Glomerular visceral epithelial cell (primary cell): ENCODE data around the gene CPA3.
A peak's percentile ranks its signal among the peaks of the same experiment; 100 is the strongest.

Source experiments
- DNase-seq: peaks from one replicate; pipeline ENCODE4 v3.0.0-alpha.2; 2016; ENCODE audit errors: extremely low spot score

CPA3 gene

DNA sequence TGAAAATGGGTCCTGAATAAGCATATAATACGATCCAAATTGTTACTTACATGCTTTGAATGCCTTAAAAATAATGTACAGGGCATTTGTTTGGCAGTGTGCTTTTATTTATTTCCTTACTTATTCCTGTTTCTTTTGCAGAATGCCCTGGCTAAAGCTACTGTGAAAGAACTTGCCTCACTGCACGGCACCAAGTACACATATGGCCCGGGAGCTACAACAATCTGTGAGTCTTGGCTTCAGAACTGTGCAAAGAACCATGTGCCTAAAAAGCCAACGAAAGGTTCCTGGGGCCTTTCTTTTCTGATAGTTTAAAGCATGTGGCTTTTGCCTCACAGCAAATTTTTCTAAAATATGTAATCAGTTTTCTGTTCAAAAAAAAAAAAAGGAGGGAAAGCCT lies 7.8 kb upstream of the CPA3 start:
- DNase-seq = no peak

DNA sequence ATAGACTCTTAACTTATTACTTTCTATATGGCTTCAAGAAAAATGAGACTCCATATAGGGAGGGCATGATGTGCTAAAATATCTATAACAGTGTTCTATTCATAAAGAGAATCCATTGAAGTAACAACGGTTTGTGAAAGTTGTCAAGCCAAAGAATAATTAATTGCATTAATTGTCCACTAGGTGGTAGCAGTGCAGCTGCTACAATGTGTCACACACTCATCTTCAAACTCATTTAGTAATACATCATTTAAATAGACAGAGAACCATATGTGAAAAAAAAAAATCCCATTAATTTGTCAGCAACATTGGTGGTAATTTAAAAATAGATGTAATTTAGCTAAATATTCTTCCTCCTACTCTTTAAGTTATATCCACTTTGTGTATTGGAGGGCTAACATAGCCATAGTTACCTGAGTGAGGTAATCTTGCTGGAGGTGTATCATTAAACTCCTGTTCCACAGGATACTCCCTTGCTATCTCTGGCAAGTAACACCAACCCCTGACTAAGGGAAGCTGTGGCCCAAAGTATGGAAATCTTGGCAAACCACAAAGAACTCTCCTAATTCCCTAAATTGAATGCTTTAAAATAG lies 3.7 kb upstream of the CPA3 start:
- DNase-seq = peak; percentile 44

DNA sequence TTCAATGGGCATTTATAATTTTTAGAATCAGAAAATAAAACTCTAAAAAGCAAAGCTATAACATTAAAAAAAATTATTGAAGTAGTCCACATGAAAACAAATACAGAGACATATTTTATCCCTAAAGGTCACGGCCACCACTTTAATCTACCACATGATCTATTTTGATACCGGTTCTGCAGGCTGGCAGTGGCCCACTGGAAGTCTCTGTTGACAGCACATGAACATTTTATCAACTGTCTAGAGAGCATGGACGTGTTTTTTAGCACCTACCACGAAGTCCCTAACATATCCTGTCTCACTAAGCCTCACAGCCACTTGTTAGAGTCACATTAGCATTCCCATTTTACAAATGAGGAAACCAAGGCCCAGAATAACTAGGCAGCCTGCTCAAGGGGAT lies 1.8 kb upstream of the CPA3 start:
- DNase-seq = no peak

DNA sequence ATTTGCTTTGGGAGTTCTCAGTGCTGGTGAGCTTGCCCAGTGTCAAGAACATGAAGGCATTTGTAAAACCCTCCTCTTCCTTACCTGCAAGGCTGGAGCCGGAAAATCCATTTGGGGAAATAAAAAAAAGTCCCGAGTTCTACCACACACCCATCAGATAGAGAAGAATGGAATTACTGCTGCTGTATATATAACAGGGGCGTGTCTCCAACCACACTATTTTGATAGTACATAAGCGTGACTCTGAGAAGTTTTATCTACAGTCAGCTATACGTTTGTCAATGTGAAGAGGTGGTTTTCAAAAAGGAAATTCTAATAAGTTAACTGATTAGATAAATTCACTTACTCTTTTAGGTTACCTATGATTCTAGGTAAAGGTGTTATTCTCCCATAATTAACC lies 1.3 kb upstream of the CPA3 start:
- no peak for DNase-seq

DNA sequence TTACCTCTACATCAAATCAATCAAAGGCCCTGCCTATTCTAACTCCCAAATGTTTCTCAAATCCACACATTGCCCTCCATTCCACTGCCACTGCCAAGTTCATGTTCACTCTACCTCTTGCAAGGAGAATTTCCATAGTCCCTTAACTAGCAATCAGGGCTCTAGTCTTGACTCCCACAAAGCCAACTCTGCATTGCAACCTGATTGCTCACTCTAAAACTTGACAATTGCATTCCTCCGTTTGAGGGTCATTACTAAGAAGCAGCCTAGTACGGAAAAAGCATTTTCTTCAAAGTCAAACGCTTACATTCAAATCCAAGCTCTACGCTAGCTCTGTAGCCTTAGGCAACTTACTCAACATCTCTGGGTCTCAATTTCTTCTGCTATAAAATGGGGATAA lies 1.2 kb downstream of the CPA3 start:
- DNase-seq = peak; percentile 43

DNA sequence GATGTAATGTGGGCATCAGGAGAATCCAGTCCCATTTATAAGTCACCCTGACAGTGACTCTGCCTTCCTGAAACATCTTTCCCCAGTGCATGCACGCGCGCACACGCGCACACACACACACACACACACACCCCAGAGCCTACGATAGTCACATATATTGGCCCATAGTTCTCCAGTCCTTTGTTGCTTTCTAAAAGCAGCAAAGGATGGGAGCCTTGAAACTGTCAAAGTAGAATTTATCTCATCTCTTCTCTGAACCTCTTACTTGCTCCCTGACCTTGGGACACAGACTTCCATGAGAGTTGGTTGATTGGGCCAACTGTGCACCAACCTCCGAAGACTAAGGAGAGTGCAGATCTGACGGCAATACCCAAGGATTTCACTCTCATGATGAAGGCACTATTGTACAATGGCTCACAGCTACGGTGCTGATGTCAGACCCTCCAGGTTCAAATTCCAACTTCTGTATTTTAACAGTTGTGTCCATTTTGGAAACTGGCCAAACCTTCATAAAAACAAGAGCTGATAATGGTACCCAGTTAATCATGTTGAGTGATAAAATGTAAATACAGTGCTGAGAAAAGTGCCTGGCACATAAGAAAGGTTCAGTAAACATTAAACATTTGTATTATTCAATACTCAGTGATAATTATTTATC lies 8.3 kb downstream of the CPA3 start:
- no peak for DNase-seq

DNA sequence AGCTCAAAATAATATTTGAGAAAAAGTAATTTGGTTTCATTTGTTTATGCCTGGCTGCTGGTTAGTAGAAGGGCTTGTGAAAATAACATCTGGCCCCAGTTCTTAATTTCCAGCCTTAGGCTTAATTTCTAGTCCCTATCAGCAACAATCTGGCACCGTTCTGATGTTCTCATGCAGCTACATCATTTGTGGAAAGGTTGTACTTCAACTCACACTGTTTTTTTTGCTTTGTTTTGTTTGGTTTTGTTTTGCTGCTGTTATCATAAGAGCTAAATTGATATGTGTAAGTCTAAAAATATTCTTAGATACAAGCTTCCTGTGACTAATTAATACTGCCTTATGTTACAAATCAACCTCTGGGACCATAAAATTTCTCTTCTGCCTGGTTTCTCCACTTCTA lies 8.9 kb downstream of the CPA3 start:
- no peak for DNase-seq

DNA sequence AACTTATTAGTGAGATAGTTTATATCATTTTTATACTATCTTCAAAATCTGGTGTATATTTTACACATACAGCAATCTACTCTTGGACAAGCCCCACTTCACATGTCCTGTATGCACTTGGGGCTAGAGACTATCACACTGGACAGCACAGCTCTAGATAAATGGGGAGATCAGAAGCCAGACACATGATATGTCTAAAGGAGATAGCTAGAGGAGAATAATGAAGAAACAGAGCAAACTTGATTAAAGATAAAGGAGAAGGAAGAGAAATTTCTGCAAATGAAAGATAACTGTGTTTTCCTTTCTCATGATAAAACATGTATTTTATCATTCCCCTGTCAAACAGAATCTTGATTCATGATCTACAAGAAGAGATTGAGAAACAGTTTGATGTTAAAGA lies 13.0 kb downstream of the CPA3 start:
- no peak for DNase-seq

DNA sequence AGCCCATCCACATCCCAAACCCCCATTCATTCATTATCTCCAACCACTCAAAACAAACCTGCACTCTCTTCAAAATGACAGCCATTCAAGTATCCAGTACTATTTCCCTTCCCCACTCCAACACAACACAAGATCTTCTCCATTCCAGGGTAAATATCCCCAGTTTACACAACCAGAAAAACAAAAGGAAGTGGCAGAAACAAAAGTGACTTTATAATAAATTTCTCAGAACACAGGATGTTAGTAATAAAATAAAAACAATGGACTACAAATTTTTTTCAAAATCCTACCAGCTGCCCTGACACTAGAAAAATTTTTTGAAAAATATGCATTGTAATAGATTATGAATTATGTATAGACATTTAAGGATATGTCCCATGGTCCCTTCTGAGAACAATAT lies 14.2 kb downstream of the CPA3 start:
- no peak for DNase-seq

DNA sequence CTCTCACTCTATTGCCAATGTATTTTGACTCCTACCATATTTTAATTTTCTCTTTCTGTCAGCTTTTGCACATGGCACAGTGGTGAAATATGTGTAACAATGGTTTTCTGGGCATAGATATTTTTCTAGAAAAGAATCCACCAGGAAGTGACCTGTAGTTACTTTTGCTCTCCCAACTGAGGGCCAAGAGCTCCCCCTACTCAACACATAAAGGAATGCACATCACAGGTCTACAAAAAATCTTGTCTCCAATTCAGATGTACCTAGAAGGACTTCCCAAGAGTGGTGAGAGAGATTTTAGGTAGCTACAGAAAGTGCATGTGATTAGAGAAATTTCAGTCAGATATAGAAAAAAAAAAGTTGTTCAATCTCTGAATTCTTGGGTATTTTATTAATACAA lies 15.6 kb downstream of the CPA3 start:
- DNase-seq = peak; percentile 20

DNA sequence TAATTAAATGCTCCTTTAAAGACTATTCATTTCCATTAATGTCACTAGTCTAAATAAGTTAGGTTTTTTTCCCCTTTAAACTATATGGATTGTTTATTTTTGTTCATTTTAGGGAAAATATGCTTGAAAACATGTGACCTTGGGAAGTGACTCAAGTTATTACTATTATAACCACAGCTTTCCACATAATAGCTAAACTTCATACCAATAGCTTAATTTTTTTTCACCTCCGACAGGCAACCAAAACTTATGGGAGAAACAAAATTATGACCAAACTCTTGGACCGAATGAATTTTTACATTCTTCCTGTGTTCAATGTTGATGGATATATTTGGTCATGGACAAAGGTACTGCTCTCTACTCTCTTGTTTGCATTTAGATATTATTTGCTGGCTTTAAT lies 16.2 kb downstream of the CPA3 start:
- no peak for DNase-seq

DNA sequence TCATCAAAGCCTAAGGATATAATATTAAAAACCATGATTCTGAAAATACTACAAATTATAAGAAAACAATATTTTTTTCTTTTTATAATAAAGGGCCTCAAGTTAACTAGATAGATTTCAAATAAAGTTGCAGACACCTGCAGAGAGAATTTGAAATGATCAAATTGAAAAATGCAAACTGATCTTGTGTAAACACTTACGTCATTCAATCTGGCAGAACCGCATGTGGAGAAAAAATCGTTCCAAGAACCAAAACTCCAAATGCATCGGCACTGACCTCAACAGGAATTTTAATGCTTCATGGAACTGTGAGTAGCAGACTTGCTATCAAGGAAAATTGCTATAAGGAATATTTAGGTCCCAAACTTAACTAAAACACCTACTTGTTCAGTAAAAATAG lies 17.2 kb downstream of the CPA3 start:
- no peak for DNase-seq

DNA sequence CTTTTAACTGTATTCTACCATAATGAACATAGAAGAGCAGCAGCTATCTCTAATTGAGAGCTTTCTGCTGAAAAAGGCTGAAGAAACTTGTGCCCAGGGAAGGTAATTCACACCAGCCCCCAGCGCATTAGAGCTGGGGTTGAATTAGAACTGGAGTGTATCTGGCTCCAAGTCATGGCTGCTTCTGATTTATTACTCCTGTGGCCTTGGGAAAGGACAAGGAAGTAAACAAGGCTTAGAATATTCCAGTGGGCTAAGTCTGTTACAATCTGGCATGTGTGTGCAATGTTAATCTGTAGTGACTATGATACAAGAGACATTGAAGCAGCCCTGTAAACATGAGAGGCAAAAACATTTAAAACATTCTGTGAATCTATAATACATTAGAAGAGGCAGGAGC lies 18.1 kb downstream of the CPA3 start:
- no peak for DNase-seq

DNA sequence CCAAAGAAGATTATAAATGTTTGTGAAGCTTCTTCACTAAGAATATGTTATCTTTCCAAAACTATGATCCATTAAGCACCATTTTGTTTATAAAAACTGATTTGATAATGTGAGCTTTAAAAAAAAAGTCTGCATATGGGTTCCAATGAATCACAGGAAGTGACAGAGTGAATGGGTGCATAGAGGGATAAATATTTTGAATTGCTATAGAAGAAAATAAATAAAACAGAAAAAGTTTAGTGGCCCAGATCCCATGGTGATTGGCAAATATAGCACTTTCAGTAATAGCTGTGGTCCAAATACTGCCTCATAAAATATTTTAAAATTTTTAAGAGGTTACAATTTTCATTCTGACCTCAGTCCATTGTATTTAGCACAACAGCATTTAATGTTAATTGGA lies 19.2 kb downstream of the CPA3 start:
- no peak for DNase-seq

DNA sequence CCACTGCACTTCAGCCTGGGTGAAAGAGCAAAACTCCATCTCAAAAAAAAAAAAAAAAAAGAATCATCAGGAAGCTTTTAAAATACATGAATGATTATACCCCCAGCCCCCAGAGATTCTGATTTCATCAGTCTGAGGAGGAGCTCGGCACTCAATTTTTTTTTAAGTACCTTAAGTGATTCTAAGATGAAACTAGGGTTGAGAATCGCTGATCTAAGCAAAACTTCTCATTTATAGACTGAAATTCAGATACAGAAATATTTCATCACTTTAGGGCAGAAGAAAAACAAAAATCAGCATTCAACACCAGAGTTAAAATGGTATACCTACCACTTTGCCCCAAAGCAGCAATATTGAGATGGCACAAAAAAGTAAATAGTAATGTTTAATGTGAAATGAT lies 24.7 kb downstream of the CPA3 start:
- no peak for DNase-seq

DNA sequence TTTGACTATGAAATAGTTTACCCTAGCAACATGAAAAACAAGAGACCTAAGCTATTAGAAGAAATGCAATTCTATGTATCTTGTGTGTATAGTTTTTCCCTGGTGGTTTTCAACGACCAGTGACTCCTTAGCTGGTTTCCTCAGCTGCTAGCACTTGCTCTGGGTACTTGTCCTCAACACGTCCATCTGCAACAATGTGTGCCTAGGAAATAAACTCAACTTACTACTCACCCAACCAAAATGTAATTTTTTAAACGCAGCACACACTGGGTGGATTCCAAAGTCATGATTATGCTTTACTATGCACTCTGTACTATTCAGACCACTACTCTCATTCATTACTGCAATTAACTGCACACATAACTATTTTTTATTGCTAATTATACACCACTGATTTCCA lies 31.0 kb downstream of the CPA3 start:
- no peak for DNase-seq

DNA sequence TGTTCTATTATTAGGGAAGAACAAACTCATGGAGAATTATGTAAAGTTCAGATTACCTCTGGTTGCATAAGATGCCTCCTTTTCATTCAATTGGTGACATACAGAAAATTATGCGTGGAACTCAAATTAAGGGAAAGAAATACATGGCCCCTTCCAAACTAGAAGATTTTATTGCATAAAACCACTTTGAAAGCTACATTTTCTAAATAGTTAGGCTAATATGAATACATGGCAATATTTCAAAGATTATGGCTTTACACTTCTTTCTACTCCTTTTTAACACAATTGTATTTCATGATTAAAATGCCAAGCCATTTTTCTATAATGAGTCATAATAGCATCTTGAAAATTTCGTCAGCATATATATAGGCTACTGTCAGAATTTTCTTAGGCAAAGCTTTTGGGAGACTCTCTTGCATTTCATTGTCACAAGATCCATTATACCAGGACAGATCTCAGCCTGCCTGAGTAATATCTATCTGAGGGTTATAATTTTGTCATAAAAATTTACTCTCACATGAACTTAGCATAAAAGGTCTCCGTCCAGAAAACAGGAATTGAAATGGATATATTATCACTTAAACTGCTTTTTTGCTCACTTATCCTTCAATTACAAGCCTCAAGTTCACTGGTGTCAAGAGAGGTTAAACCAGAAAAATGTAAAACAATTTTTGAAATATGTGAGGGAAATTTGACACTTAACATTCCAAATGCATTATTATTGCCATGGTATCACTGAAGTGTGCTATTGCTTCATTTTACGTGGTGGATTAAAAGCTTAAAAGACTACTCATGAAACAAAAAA lies 37.1 kb downstream of the CPA3 start:
- DNase-seq = peak; percentile 23

DNA sequence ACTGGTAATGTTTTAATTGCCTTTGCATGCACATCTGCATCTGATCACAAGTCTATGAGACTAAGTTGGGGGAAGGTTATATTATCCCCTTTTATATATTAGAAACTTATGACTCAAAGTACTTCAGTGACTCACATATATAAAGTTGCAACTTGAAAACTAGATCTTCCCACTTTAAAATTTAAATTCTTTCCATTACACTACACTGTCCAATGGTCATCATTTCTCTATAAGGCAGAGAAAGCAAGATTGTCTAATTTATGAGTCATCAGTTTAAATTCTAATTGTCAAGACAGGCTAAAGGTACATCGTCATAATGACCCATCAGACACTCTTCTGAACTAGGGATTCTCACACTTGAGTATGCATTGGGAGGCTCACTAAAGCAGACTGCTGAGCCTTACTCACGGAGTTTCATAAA lies 37.9 kb downstream of the CPA3 start:
- DNase-seq = peak; percentile 0

DNA sequence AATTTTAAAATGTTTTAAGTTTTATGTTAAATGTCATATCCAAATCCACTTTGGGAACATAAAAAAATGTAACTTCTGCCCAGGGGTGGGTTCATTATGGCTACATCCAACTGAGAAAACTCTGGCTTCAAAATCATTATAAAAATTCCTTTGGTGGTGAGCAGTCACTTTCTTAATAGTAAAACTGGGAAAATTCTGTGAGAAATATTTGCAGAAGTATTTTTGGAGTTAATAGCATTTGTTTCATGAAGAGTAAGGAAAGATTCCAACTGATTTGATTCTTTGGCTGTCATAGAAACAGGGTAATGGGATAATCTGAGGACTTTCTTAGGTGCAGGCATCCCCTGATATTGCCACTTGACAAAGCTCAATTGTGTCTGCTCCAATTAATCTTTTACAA lies 38.8 kb downstream of the CPA3 start:
- DNase-seq = no peak

DNA sequence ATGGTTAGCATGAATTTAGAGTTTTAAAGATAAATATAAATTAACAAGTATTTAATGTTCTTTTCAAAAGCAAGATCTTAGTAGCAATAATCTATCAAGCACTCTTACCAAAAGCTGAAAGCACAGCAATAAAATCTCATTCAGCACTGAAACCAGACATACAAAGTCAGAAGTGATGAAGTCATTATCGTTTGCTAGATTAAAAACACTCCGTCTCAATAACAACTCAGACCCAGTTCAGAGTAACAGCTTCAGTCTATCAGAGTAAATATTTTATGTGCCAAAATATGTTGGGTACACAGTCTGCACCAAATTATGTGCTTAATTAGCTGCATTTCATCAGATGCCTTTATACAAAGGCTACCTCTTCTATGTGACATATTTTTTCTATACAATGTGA lies 41.6 kb downstream of the CPA3 start:
- DNase-seq = no peak

DNA sequence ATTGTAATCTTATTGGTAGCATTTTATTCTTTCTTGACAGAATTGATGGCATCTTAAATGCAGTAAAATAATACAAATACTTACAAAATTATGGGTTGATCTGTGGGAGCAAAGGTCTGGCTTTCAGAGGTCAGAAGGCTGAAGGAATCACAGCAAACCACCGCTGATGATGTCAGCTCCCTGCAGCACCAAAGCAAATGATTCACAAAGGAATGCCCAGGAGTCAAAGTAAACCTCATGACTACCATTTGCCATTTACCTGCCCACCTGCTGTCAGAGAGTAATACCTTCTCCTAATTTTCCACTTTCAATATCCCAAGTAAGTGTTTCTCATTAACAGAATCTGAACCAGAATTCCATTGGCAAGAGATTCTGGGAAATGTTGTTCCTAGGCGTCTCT lies 46.1 kb downstream of the CPA3 start:
- peak; percentile 32 for DNase-seq

DNA sequence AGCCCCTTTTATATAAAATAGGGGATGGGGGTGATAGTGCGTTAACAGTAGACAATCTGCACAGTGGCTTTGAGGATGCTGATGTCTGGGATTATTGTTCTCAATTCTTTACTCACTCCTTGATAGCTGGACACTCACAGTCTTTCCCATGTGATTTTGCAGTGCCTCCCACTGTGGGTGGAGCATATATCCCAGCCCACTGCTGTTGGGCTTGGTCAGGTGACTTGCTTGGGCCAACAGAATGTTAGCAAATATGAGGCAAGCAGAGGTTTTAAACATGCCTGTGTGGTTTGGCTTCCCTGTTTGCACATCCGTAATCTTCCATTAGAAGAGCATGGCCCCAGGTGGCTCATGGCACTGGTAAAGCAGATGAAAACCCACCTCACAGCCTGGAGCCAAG lies 46.5 kb downstream of the CPA3 start:
- no peak for DNase-seq

DNA sequence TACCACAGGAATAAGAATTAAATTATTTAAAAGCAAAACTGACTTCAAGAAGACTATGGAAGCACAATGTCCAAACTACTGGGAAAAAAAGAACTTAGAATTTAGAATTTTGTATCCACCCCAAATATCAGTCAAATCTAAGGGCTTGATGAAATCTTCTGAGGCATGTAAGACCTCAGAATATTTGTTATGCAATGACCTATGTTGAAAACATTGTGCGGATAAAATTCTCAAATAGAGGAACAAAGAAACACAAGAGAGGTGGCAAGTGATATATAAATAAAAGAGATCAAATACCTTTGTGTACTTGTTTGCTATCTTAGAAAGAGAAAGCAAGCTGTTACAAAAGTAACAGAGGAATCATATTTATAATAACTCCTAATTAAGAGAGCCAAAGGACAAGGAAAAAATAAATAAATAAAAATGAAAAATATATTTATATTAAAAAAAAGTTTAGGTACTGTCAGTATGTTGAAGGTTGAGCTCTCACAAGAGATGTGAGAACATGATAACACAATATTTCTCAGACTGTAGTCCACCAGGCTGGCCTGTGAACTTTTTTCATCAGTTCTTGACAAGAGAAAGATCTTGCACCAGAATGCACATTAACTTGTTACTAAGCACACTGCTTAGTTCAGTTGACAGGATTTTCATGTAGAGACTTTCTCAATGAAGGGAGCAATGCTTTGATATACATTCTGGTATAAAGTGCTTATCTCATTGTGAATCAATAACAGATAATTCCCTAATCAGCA lies 50.0 kb downstream of the CPA3 start:
- DNase-seq = no peak
